Measurements from ENCODE around the gene AP2M1. TPM values are rescaled to one million over a fixed set of nuclear protein-coding genes. Genes with fewer than 3 reads are reported as not detected.
A peak's percentile ranks its signal among the peaks of the same experiment; 100 is the strongest.

AP2M1 gene
- total RNA-seq, 1 donor: 427 TPM

DNA sequence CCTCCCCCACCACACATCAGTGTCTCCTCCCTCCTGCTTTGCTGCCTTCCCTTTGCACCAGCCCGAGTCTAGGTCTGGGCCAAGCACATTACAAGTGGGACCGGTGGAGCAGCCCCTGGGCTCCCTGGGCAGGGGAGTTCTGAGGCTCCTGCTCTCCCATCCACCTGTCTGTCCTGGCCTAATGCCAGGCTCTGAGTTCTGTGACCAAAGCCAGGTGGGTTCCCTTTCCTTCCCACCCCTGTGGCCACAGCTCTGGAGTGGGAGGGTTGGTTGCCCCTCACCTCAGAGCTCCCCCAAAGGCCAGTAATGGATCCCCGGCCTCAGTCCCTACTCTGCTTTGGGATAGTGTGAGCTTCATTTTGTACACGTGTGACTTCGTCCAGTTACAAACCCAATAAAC is 9.0 kb downstream of the AP2M1 start:
- Histone ChIP-seq H4K20me1 (ENCODE audit: insufficient read depth, low read length) (peaks cover 56% of the 10 kb centered on the region), H3K4me2 (ENCODE audit: insufficient read depth, low read length) (no peak overlapping the region), H3K36me3 (ENCODE audit: insufficient read depth, low read length) (peaks cover 83% of the 10 kb centered on the region), H3K9me3 (ENCODE audit: low read depth, low read length) (no peaks in the 10 kb centered on the region), H3K27me3 (ENCODE audit: insufficient read depth, low read length) (no peaks in the 10 kb centered on the region), H3K27ac (ENCODE audit: low read depth, low read length) (no peak overlapping the region), H3K4me1 (ENCODE audit: insufficient read depth, low read length) (peaks cover 29% of the 10 kb centered on the region), H3K4me3 (ENCODE audit: insufficient read depth, low read length) (no peak overlapping the region), H2AFZ (ENCODE audit: low read length) (no peak overlapping the region), H3K79me2 (ENCODE audit: insufficient read depth, low read length) (peaks cover 72% of the 10 kb centered on the region)
- DNase-seq (ENCODE audit: insufficient read length, low spot score, missing footprints): no peak
- TF ChIP-seq, protein P1, sequence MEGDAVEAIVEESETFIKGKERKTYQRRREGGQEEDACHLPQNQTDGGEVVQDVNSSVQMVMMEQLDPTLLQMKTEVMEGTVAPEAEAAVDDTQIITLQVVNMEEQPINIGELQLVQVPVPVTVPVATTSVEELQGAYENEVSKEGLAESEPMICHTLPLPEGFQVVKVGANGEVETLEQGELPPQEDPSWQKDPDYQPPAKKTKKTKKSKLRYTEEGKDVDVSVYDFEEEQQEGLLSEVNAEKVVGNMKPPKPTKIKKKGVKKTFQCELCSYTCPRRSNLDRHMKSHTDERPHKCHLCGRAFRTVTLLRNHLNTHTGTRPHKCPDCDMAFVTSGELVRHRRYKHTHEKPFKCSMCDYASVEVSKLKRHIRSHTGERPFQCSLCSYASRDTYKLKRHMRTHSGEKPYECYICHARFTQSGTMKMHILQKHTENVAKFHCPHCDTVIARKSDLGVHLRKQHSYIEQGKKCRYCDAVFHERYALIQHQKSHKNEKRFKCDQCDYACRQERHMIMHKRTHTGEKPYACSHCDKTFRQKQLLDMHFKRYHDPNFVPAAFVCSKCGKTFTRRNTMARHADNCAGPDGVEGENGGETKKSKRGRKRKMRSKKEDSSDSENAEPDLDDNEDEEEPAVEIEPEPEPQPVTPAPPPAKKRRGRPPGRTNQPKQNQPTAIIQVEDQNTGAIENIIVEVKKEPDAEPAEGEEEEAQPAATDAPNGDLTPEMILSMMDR (IDR thresholded peaks at IDR 0.05; ENCODE audit: extremely low read depth, low read depth, low read length): no peak

DNA sequence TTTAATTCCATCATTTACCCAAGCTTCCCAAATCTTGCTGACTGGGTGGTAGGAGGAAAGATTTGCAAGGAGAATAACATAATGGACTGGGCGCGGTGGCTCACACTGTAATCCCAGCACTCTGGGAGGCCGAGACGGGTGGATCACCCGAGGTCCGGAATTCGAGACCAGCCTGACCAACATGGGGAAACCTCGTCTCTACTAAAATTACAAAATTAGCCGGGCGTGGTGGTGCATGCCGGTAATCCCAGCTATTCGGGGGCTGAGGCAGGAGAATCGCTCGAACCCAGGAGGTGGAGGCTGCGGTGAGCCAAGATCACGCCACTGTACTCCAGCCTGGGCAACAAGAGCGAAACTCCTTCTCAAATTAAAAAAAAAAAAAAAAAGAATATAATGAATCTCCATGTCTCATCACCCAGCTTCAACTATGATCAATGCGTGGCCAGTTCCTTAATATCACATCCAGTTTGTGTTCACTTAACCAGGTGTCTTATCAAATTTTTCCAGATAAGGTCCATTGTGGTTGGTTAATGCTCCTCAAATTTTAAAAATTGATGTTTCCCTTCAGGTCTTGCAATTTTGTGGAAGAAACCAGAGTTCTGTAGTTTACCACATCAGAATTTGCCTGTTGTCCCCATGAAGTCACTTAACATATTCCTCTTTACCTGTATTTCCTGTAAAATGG is 10.0 kb downstream of the AP2M1 start:
- TF ChIP-seq, protein P1 (IDR thresholded peaks at IDR 0.05; ENCODE audit: extremely low read depth, low read depth, low read length): no peak
- peak overlapping the region; percentile 82 for H3K27ac ChIP-seq (ENCODE audit: low read depth, low read length)
- H2AFZ ChIP-seq (ENCODE audit: low read length): no peak overlapping the region
- peaks cover 83% of the 10 kb centered on the region for H3K36me3 ChIP-seq (ENCODE audit: insufficient read depth, low read length)
- H3K9me3 ChIP-seq (ENCODE audit: low read depth, low read length): no peaks in the 10 kb centered on the region
- DNase-seq (ENCODE audit: insufficient read length, low spot score, missing footprints): no peak
- H3K4me2 ChIP-seq (ENCODE audit: insufficient read depth, low read length): peak overlapping the region; percentile 73
- H3K4me1 ChIP-seq (ENCODE audit: insufficient read depth, low read length): peaks cover 27% of the 10 kb centered on the region
- H3K79me2 ChIP-seq (ENCODE audit: insufficient read depth, low read length): peaks cover 72% of the 10 kb centered on the region
- H3K27me3 ChIP-seq (ENCODE audit: insufficient read depth, low read length): no peaks in the 10 kb centered on the region
- peaks cover 51% of the 10 kb centered on the region for H4K20me1 ChIP-seq (ENCODE audit: insufficient read depth, low read length)
- H3K4me3 ChIP-seq (ENCODE audit: insufficient read depth, low read length): no peak overlapping the region

DNA sequence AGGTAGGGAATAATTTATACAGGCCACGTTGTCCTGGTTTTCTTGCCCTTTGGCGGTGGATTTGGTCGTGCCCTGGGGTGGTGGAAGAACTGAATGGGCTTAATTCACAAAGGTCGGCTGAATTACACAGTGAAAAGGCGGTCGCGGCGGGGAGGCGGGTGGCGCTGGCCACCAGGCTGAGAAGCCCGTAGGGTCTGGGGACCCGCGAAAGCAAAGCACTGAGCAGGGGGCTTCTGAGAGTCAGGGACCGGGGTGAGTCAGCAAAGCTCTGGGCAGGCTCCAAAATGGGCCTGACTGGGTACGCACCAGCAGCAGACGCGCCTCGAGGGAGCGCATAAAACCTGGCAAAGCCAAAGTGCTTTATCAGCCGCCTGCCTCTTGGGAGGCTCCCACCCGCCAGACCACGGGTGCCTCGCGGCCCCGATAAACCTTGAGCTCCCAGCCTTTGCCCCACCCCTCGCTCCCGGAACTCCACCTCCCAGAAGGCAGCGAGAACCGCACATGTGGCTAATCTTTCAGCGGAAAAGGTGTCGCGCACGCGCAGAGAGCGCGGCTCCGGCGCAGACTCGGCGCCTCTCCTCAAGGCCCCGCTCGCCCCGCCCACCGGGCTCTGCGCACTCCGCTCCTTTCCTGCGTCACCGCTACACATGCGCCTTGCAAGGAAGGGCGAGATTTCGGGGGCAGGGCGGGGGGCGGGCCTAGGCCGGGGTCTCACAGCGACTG is 11.0 kb downstream of the AP2M1 start:
- peak overlapping the region; percentile 82 for H3K27ac ChIP-seq (ENCODE audit: low read depth, low read length)
- H4K20me1 ChIP-seq (ENCODE audit: insufficient read depth, low read length): peaks cover 43% of the 10 kb centered on the region
- H3K4me3 ChIP-seq (ENCODE audit: insufficient read depth, low read length): peak overlapping the region; percentile 87
- H3K36me3 ChIP-seq (ENCODE audit: insufficient read depth, low read length): peaks cover 83% of the 10 kb centered on the region
- H3K9me3 ChIP-seq (ENCODE audit: low read depth, low read length): no peaks in the 10 kb centered on the region
- no peaks in the 10 kb centered on the region for H3K27me3 ChIP-seq (ENCODE audit: insufficient read depth, low read length)
- H3K4me1 ChIP-seq (ENCODE audit: insufficient read depth, low read length): peaks cover 20% of the 10 kb centered on the region
- peak overlapping the region; percentile 48 for H2AFZ ChIP-seq (ENCODE audit: low read length)
- H3K79me2 ChIP-seq (ENCODE audit: insufficient read depth, low read length): peaks cover 71% of the 10 kb centered on the region
- H3K4me2 ChIP-seq (ENCODE audit: insufficient read depth, low read length): peak overlapping the region; percentile 81
- peak; percentile 99 for DNase-seq (ENCODE audit: insufficient read length, low spot score, missing footprints)
- TF ChIP-seq, protein P1 (IDR thresholded peaks at IDR 0.05; ENCODE audit: extremely low read depth, low read depth, low read length): no peak

Measured in osteoblast (primary cell).